ENCODE results near the gene PPP2R2D.

Gene PPP2R2D

GRCh38 chr10:132003282-132003924 lies 102.6 kb downstream of the PPP2R2D start:
- DNase-seq = no peak

GRCh38 chr10:132004052-132004451 lies 103.2 kb downstream of the PPP2R2D start:
- no peak for DNase-seq

DNA sequence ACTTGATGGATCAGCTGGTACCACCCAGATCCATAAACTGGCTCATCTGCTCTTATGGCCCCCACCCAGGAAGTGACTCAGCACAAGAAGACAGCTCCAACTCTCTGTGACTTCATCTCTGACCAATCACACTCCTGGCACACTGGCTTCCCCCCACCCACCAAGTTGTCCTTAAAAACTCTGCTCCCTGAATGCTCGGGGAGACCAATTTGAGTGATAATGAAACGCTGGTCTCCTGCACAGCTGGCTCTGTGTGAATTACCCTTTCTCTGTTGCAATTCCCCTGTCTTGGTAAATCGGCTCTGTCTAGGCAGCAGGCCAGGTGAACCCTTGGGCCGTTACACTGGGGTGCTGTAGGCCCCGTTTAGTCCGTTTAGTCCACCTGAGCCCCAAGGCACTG lies 104.3 kb downstream of the PPP2R2D start:
- no peak for DNase-seq

GRCh38 chr10:132006966-132007365 lies 106.2 kb downstream of the PPP2R2D start:
- no peak for DNase-seq

- DNase-seq = no peak
Measured at GRCh38 chr10:132007681-132008080, 106.9 kb downstream of the PPP2R2D start.
